ENCODE measurements around the gene CYTH3.

- TF ChIP-seq TP53 (CRISPR knock-in tag; IDR thresholded peaks at IDR 0.05) (no peak), HDAC2 (IDR thresholded peaks at IDR 0.05) (no peak), POLR2A (IDR thresholded peaks at IDR 0.05; ENCODE audit: low read length) (no peak), CTCF (IDR thresholded peaks at IDR 0.05) (no peak), EP300 (IDR thresholded peaks at IDR 0.05) (no peak), MYC (IDR thresholded peaks at IDR 0.05; ENCODE audit: borderline replicate concordance, low read length) (no peak), BCL3 (IDR thresholded peaks at IDR 0.05) (no peak)
Measured at GRCh38 chr7:6166443-6166891, 106.0 kb downstream of the CYTH3 start.

Measured in A549 (cell line).